Endothelial cell (in vitro differentiated cells): Measurements from ENCODE around the gene TUSC2. TPM values are rescaled to one million over a fixed set of nuclear protein-coding genes. Genes with fewer than 3 reads are reported as not detected.

ENCODE experiments used
- DNase-seq: peaks from one replicate; pipeline ENCODE4 v3.0.0; 2021; ENCODE audit warnings: low spot score
- H3K27ac Mint-ChIP-seq: one replicate; pipeline ENCODE4 v1.8.0; 2021; ENCODE audit warnings: mixed read lengths, inconsistent platforms; ENCODE audit not compliant: unreplicated experiment
- H3K27me3 Mint-ChIP-seq: one replicate; pipeline ENCODE4 v1.8.0; 2021; ENCODE audit warnings: mild to moderate bottlenecking, moderate library complexity, mixed read lengths, inconsistent platforms; ENCODE audit not compliant: unreplicated experiment
- H3K36me3 Mint-ChIP-seq: one replicate; pipeline ENCODE4 v1.8.0; 2021; ENCODE audit warnings: mild to moderate bottlenecking, low read depth, mixed read lengths, inconsistent platforms; ENCODE audit not compliant: unreplicated experiment
- H3K4me1 Mint-ChIP-seq: one replicate; pipeline ENCODE4 v1.8.0; 2021; ENCODE audit warnings: mild to moderate bottlenecking, mixed read lengths, inconsistent platforms; ENCODE audit not compliant: unreplicated experiment
- H3K4me3 Mint-ChIP-seq: one replicate; pipeline ENCODE4 v1.8.0; 2021; ENCODE audit warnings: mild to moderate bottlenecking, mixed read lengths, inconsistent platforms; ENCODE audit not compliant: unreplicated experiment
- H3K9me3 Mint-ChIP-seq: one replicate; pipeline ENCODE4 v1.8.0; 2021; ENCODE audit warnings: mixed read lengths, inconsistent platforms; ENCODE audit not compliant: unreplicated experiment
- CTCF ChIP-seq: fragments of 200-600 bp; sonication (generic); IDR thresholded peaks from one replicate; pipeline ENCODE4 v1.5.0; 2021; ENCODE audit warnings: antibody characterized with exemption; ENCODE audit not compliant: unreplicated experiment
- total RNA-seq: library from RNA; stranded (reverse); fragmentation: NEBNext Ultra II Directional; extraction: Animal tissue kit (Norgen Biotek cat#: 25700); gene quantifications from one replicate; pipeline ENCODE4 v1.2.1, GENCODE V29; 2021; ENCODE audit not compliant: unreplicated experiment

The TUSC2 gene
- total RNA-seq, 1 donor from 2014 or later, result 36.4 TPM

DNA sequence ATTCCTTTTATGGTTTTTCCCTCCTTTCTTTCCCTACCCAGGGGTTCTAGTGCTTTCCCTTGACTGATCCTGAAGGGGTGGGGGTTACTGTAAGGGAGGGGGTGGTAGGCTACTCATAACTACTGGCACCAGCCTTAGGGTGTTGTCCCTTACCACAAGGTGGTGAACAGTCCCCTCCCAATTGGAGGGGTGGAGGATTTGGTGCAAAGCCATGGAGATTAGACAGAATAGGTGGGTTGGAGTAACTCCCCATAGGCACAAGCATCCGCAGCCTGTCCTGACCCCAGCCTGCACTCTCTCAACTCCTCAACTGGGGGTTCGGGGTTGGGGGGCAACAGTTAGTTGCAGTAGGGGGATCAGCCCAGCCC lies 2.9 kb downstream of the TUSC2 start:
- DNase-seq, result no peak
- Mint-ChIP-seq H3K27me3 (peaks cover 12% of the 10 kb centered on the region), H3K9me3 (no peaks in the 10 kb centered on the region), H3K4me1 (peaks cover 37% of the 10 kb centered on the region), H3K4me3 (peak overlapping the region; percentile 10), H3K27ac (peak overlapping the region; percentile 97), H3K36me3 (peaks cover 12% of the 10 kb centered on the region)
- no peak for TF ChIP-seq CTCF

DNA sequence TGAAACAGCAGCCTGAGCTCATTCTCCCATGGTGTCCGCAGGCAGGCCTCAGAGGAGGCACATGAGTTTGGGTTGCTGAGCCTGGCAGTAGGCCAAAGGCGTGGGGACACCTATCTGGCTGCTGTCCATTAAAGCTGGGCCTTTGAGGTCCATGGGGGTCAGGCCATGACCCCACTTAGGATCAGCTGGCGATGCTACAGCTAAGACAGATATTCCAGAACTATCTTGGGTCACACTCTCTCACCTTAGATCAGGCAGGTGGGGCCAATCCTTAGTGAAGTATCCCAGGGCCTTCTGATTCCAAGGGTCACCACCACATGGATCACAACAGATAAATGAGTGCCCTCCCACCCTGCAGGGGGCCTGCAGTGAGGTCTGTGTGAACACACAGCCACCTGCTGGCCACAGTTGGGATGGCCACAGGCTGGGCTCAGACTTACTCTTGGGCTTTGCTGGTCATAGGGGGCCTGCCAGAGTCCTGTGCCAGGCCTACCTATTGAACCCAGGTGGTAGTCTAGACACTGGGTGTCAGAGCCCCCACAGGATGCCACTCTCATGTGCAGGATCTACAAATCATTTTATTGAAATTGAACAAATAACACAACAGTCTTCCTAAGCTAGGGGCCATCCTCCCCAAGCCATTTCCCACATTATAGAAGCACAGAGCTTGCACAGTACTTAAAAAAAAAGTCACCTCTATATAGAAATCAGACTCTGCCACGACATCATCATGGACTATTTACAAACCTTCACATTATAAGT lies 3.5 kb downstream of the TUSC2 start:
- no peaks in the 10 kb centered on the region for H3K9me3 Mint-ChIP-seq
- H3K4me3 Mint-ChIP-seq, result peak overlapping the region; percentile 92
- H3K27ac Mint-ChIP-seq, result peak overlapping the region; percentile 97
- H3K27me3 Mint-ChIP-seq, result peaks cover 18% of the 10 kb centered on the region
- H3K36me3 Mint-ChIP-seq, result peaks cover 17% of the 10 kb centered on the region
- peak; percentile 86 for TF ChIP-seq CTCF
- peaks cover 43% of the 10 kb centered on the region for H3K4me1 Mint-ChIP-seq
- peak; percentile 90 for DNase-seq

- TF ChIP-seq CTCF, result no peak
- peak overlapping the region; percentile 97 for H3K27ac Mint-ChIP-seq
- H3K9me3 Mint-ChIP-seq, result no peaks in the 10 kb centered on the region
- H3K4me3 Mint-ChIP-seq, result peak overlapping the region; percentile 92
- H3K27me3 Mint-ChIP-seq, result peaks cover 24% of the 10 kb centered on the region
- H3K36me3 Mint-ChIP-seq, result peaks cover 25% of the 10 kb centered on the region
- H3K4me1 Mint-ChIP-seq, result peaks cover 51% of the 10 kb centered on the region
- DNase-seq, result peak; percentile 70
Measured at GRCh38 chr3:50323614-50324199, 4.3 kb downstream of the TUSC2 start.

DNA sequence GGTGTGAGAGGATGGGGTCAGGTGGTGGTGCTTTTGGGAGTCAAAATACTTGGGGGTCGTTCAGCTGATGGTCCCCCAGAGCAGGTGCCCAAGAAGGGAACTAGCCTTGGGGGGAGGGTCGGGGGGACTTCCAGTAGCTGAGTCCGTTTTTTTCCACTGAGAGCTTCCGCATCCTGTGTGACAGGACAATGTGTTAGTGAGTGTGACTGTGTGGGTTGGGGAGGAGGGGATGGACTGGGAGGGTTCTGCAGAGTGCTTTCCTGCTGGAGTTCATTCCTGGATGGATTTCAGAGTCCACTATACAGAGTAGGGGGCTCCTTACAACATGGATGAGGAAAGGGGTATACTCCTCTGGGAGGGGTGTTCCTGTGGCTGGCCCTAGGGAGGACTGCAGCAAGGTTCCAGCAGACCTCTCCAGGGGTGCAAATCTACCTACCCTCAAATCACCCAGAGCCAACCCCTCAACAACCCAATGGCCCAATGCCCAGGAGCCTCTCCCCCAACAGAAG lies 4.9 kb downstream of the TUSC2 start:
- peak; percentile 63 for DNase-seq
- no peak for TF ChIP-seq CTCF
- H3K4me3 Mint-ChIP-seq, result peak overlapping the region; percentile 92
- peaks cover 29% of the 10 kb centered on the region for H3K36me3 Mint-ChIP-seq
- peak overlapping the region; percentile 97 for H3K27ac Mint-ChIP-seq
- H3K9me3 Mint-ChIP-seq, result no peaks in the 10 kb centered on the region
- H3K27me3 Mint-ChIP-seq, result peaks cover 25% of the 10 kb centered on the region
- peaks cover 53% of the 10 kb centered on the region for H3K4me1 Mint-ChIP-seq
